ENCODE results near the gene SGCA.

SGCA gene

DNA sequence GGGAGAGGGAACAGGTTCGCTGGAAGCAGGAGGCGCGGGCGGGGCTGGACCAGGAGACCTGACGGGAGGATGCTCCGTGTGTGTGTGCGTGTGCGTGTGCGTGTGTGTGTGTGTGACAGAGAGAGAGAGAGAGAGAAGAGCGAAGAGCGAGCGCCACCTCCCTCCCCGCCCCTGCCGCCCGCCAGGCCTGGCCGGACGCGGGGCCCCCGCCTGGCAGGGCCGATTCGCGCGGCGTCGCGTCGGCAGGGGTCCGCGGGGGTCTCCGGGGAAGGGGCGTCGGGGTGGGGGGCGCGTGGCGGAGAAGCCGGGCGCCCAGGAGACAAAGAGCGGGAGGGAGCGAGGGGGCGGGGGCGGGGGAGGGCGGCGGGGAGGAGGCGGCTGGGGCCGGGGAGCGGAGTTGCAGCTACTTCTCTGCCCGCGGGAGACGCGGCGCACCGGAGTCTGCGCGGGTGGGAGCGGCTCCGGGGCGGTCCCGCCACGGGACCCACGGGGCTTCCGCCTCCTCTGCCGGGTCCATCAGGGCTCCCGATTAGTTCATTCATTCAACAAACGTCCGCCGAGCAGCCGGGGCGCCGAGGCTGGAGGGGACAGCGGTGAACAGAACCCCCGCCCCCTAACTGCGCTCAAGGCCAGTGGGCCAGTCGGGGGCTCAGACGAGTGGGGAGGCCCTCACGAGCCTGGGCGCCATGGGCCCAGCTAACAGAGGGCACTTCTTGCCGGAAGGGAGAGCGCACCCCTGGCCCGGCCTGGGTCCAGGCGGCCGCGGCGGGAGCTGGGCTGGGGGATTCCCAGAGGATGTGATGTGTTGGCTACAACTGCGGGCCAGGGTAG, 35.9 kb upstream of the SGCA start, which contains the start of gene SAMD14:
Gene SAMD14, minus strand, starts transcription at position 433 of the 831 bp plus-strand sequence. CDS start 5,201 bp downstream, outside the sequence.
- peaks cover 6 to 15% of the 10 kb centered on the region in 2 donors for H3K27me3 Mint-ChIP-seq
- peak within 1 kb of the TSS; percentile 83 to 87 for H3K4me3 Mint-ChIP-seq
- peaks cover 43 to 59% of the 10 kb centered on the region in 2 donors for H3K4me1 Mint-ChIP-seq
- H3K27ac Mint-ChIP-seq = peak within 1 kb of the TSS; percentile 87
- peaks cover 13 to 34% of the 10 kb centered on the region in 2 donors for H3K36me3 Mint-ChIP-seq
- H3K9me3 Mint-ChIP-seq = peaks cover 0 to 2% of the 10 kb centered on the region in 2 donors
- DNase-seq (peak; percentile 30), ATAC-seq (replicated peaks) (peak; percentile 61 to 66)

DNA sequence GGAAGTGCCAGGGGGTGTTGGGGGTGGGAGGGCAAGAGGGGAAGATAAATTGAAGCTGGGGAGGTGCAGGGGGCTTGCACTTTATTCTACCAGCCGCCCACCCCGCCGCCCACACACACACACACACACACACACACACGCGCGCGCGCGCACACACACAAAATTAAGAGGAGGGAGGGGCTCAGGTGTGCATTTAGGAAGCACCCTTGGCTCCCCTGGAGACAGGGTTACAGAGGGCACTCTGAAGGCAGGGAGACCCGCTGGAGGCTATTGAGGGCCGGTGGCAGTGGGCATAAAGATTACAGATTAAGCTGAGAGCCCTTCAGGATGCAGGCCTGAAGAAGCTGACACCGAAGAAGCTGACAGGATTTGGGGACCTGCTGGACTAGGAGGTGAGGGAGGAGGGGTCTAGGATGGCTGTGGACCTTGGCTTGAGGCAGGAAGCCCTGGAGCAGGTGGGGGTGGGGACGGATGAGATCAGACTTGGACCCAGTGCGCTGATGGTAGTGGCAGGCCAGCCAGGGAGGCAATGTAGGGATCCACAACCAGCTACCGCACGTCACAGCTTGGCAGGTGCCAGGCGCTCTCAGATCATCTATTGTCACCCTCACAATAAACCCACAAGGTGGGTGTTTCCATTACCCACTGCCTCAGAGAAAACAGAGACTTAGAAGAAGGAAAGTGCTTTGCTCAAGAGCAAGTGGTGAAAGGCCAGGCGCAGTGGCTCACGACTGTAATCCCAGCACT, 35.1 kb upstream of the SGCA start:
- H3K4me3 Mint-ChIP-seq = peak overlapping the region; percentile 82 to 87
- no peak for DNase-seq

DNA sequence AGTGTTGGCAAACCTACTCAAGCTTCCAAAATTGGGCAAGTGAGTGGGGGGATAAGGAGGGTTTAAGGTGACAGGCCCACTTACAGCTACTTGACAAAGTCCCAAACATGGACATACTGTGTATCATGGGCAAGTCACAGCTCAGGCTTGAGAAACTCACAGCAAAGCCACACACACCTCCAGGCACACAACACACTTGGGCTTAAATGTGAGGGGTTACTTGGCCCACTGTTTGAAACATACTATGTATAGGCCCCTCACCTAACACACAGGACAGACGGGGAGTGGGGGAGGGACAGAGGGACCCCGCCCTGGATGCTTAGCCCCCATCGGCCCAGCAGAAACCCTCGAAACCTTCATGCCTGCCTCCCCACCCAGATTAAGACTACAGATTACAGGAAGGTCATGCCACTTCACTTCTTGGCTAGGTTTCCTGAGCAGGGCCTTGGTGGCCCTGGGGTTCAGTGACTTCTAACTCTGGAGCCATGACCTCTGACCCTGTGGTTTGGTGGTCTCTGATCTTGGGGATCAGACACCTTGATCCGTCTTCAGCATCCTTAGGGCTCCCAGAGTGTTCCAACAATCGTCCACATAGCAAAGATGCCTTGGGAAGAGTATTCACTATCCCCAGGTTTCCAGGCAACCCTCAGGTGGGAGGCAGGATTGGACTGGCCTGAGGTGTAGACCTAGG, 33.6 kb upstream of the SGCA start:
- H3K27me3 Mint-ChIP-seq = peaks cover 6 to 15% of the 10 kb centered on the region in 2 donors
- peak overlapping the region; percentile 53 for H3K27ac Mint-ChIP-seq
- peaks cover 31 to 53% of the 10 kb centered on the region in 2 donors for H3K36me3 Mint-ChIP-seq
- H3K9me3 Mint-ChIP-seq = peaks cover 0 to 2% of the 10 kb centered on the region in 2 donors
- peaks cover 50 to 78% of the 10 kb centered on the region in 2 donors for H3K4me1 Mint-ChIP-seq
- peak overlapping the region; percentile 21 to 60 for H3K4me3 Mint-ChIP-seq
- no peak for ATAC-seq (replicated peaks)
- no peak for DNase-seq

More for the DNA sequence above, 35.1 kb upstream of the SGCA start:
- H3K36me3 Mint-ChIP-seq = peaks cover 17 to 38% of the 10 kb centered on the region in 2 donors
- peaks cover 6 to 15% of the 10 kb centered on the region in 2 donors for H3K27me3 Mint-ChIP-seq
- H3K4me1 Mint-ChIP-seq = peaks cover 43 to 64% of the 10 kb centered on the region in 2 donors
- H3K27ac Mint-ChIP-seq = peak overlapping the region; percentile 87
- peaks cover 0 to 2% of the 10 kb centered on the region in 2 donors for H3K9me3 Mint-ChIP-seq
- ATAC-seq (replicated peaks) = peak; percentile 17 to 18

DNA sequence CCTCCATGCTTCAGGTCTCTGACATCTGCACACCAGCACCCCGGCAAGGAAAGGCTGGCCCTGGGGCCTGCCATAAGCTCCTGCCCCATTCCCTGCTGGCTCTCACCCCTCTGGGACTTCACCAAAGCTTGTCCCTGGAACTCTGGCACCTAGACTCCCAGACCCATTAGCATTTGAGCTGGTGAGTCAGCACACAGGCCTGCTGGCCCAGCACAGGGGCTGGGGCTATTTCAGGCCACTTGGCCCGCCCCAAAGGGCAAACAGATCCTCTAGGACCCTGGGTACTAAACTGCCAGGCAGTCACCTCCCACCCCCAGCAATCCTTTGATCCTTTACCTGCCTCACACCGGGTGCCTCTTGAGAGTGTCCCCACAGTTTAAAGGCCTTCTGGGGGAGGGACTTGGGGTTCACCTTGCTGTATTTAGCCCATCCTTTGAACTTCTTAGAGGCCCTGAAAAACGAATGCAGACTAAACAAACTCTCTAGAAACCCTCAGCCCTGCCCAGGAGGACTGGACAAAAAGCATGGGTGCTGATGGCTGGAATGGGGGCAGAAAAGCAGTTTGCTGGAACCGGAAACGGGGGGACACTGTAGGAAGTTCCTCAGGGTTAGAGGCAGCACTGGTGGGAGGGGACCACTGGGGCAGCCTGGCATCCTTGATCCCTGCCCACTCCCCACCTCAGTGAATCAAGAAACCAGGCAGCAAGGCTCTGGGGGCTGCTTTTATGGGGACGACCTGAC, 32.6 kb upstream of the SGCA start:
- H3K36me3 Mint-ChIP-seq = peaks cover 39 to 63% of the 10 kb centered on the region in 2 donors

DNA sequence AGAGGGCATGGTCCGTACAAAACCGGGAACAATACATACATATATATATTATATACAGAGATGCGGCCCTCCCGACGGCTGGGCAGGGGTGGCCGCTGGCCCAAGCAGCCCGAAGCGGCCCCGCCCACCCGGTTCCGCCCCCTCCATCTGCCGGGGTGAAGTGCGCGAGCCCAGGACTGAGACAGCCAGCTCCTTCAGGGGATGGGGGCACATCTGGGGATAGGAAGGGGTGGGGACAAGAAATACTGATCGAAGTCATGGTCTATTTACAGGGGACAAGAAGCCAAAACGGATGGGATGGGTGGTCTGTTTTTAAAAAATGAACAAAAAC, 32.1 kb upstream of the SGCA start:
- Mint-ChIP-seq H3K36me3 (peaks cover 42 to 68% of the 10 kb centered on the region in 2 donors), H3K27ac (peak overlapping the region; percentile 56), H3K27me3 (peaks cover 2 to 4% of the 10 kb centered on the region in 2 donors)

More for the DNA sequence above, 32.6 kb upstream of the SGCA start:
- Mint-ChIP-seq H3K4me3 (no peak overlapping the region), H3K27ac (peak overlapping the region; percentile 53), H3K9me3 (peaks cover 0 to 2% of the 10 kb centered on the region in 2 donors), H3K27me3 (peaks cover 6 to 9% of the 10 kb centered on the region in 2 donors), H3K4me1 (peaks cover 50 to 79% of the 10 kb centered on the region in 2 donors)
- DNase-seq = no peak
- no peak for ATAC-seq (replicated peaks)

DNA sequence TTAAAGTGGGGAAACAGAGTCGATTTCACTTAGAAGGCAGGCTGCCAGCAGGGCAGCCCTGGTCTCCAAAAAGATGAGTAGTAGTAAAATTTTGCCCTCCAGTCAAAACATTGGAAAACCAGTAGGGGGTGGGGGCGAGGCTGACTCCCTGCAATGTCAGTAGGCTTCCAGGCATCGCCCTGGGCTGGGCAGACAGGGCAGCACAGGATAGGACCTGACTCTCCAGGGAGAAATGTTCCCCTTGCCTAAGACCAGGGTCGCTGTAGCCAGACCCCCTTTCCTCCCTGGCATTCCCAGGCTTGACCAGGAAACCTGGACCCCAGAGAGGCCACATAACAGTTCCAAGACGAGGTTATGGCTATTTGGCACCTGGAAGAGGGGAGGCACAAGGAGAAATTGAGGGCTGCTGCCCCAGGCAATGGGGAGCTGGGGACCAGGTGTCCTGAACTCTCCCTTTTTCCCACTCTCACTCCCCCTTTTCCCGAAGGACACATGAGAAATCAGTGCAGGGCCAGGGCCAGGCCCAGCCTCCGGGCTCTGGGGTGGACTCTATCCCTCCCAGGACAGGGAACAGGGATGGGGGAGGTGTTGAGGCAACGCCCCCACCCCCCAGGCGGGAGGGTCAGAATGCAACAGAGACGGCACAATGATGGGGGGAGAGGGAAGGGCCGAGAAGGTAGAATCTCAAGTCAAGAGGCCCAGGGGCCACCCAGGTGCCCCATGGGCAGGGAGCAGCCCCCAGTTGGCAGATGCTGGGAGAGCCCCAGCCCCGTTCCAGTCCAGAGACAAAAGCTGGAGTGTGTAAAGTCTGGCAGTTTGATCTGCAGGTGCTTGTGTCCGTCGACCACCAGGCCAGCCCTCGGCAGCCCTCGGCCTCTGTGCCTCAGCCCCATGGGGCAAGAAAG, 31.3 kb upstream of the SGCA start:
- DNase-seq (no peak), ATAC-seq (replicated peaks) (no peak)
- no peak overlapping the region for H3K4me3 Mint-ChIP-seq
- H3K4me1 Mint-ChIP-seq = peaks cover 46 to 69% of the 10 kb centered on the region in 2 donors
- H3K36me3 Mint-ChIP-seq = peaks cover 47 to 75% of the 10 kb centered on the region in 2 donors
- no peaks in the 10 kb centered on the region for H3K9me3 Mint-ChIP-seq
- H3K27me3 Mint-ChIP-seq = no peaks in the 10 kb centered on the region
- H3K27ac Mint-ChIP-seq = peak overlapping the region; percentile 56

More for the DNA sequence above, 32.1 kb upstream of the SGCA start:
- no peak for DNase-seq
- ATAC-seq (replicated peaks) = no peak
- Mint-ChIP-seq H3K4me3 (no peak overlapping the region), H3K9me3 (no peaks in the 10 kb centered on the region), H3K4me1 (peaks cover 45 to 73% of the 10 kb centered on the region in 2 donors)

DNA sequence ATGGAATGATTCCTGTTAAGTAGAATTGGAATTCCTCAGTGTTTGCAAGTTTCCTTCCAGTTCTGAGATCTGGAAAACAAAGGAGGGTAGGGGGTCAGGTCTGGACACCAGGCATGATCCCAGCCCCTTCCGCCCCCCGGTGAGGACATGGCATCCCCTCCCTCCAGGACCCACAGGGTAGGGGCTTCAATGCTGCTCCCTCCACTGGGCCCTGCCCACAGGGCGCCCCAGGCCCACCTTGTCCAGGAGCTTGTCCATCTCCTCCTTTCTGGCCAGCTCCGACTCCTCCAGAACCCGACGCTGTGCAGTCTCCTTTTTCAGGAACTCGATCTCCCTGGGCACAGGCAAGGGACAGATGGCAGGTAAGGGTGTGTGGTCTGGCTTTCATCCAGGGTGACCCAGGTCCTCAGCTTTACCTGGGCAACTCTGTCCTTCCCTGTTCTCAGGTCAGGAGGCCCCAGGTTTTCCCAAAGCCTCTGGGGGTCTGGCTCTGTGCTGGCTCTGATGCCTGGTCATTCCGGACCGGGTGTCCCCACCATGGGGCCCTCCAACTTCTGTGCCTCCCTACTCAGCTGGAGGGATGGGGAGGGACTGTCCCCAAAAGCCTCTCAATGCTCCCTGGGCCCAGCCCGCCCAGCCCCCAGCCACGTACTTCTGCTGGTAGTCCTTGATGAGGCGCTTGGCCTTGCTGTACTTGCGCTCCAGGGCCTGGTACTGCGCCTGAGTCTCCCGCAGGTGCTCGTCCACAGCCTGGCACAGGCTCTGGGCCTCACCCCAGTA, 30.3 kb upstream of the SGCA start:
- Mint-ChIP-seq H3K27me3 (no peaks in the 10 kb centered on the region), H3K4me3 (no peak overlapping the region), H3K36me3 (peaks cover 57 to 85% of the 10 kb centered on the region in 2 donors), H3K27ac (peak overlapping the region; percentile 62), H3K9me3 (no peaks in the 10 kb centered on the region), H3K4me1 (peaks cover 51 to 75% of the 10 kb centered on the region in 2 donors)
- DNase-seq = no peak
- ATAC-seq (replicated peaks) = no peak

DNA sequence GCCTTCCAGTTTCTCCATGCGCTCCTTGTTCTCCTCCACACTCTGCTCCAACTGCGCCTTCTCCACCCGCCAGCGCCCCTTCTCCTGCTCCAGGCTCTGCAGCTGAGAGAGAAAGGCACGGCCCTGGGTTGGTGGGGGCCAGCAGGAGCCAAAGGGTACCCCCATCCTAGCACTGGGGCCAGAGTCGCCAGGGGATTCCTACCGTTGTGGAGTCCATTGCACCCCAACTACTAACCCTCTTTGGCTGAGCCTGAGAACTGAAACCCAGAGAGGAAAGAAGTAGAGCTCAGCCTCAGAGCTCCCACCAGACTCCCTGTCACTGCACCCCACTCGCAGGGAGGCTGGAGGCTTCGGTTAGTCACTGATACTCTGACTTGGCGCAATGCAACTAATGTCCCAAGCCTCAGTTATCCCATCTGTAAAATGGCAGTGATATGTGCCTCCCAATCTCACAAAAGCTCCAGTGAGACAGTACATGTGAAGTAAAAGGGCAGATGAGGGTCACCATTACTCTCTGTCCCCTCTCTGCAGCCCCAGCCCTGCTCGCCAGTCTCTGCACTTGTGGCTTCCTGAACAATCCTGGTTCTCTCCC, 29.6 kb upstream of the SGCA start:
- Mint-ChIP-seq H3K27ac (peak overlapping the region; percentile 76), H3K36me3 (peaks cover 61 to 85% of the 10 kb centered on the region in 2 donors)
- ATAC-seq (replicated peaks) = no peak

DNA sequence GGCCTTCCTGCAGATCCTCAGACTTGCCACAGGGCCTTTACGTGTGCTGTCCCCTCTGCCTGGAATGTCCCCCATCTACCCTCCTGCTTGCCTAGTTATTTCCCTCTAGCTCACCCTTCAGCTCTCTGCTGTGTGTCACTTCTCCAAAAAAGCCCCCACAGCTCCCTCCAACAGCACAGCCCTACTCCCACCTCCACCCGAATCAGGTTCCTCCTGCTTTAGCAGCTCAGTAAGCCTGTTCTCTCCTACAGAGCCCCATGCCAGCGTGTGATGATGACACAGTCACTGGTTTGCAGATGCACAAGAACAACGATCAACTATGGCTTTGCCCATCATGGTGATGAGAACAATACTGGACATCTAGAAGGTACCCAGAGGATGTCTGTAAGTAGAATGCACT, 28.8 kb upstream of the SGCA start:
- Mint-ChIP-seq H3K36me3 (peaks cover 69 to 85% of the 10 kb centered on the region in 2 donors), H3K27me3 (no peaks in the 10 kb centered on the region), H3K4me3 (no peak overlapping the region), H3K27ac (peak overlapping the region; percentile 76), H3K4me1 (peaks cover 49 to 75% of the 10 kb centered on the region in 2 donors), H3K9me3 (no peaks in the 10 kb centered on the region)
- no peak for ATAC-seq (replicated peaks)
- DNase-seq = no peak

More for the DNA sequence above, 29.6 kb upstream of the SGCA start:
- Mint-ChIP-seq H3K9me3 (no peaks in the 10 kb centered on the region), H3K27me3 (no peaks in the 10 kb centered on the region), H3K4me3 (no peak overlapping the region), H3K4me1 (peaks cover 49 to 75% of the 10 kb centered on the region in 2 donors)
- DNase-seq = no peak

DNA sequence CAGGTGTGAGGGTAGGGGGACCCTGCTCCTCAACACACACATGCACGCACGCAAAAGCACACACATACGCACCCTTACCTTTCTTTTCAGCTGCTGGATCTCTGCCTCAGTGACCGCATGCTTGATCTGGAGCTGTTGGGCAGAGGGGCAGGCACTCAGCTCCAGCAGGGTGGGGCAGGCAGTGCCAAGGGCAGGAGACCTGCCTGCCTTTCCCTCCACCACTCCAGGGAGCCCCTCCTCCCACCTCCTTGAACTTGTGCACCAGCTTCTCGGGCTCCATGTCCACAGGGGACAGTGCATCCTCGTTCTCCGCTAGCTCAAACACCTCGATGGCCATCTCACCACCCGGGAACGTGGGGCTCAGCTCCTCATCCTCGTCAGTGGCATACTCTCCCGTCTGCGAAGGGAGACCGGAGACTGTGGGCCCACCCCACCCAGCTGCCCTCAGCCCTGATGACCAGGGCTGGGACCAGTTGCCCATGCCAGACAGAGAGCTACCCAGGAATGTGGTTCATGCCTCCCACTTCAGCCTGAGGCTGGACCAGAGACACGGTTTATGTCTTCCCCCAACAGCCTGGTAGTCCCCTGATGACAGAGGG, 26.5 kb upstream of the SGCA start:
- H3K27ac Mint-ChIP-seq = peak overlapping the region; percentile 76
- no peaks in the 10 kb centered on the region for H3K9me3 Mint-ChIP-seq
- no peak overlapping the region for H3K4me3 Mint-ChIP-seq
- DNase-seq (no peak), ATAC-seq (replicated peaks) (no peak)
- peaks cover 77 to 89% of the 10 kb centered on the region in 2 donors for H3K36me3 Mint-ChIP-seq
- H3K27me3 Mint-ChIP-seq = no peaks in the 10 kb centered on the region
- H3K4me1 Mint-ChIP-seq = peaks cover 58 to 79% of the 10 kb centered on the region in 2 donors

DNA sequence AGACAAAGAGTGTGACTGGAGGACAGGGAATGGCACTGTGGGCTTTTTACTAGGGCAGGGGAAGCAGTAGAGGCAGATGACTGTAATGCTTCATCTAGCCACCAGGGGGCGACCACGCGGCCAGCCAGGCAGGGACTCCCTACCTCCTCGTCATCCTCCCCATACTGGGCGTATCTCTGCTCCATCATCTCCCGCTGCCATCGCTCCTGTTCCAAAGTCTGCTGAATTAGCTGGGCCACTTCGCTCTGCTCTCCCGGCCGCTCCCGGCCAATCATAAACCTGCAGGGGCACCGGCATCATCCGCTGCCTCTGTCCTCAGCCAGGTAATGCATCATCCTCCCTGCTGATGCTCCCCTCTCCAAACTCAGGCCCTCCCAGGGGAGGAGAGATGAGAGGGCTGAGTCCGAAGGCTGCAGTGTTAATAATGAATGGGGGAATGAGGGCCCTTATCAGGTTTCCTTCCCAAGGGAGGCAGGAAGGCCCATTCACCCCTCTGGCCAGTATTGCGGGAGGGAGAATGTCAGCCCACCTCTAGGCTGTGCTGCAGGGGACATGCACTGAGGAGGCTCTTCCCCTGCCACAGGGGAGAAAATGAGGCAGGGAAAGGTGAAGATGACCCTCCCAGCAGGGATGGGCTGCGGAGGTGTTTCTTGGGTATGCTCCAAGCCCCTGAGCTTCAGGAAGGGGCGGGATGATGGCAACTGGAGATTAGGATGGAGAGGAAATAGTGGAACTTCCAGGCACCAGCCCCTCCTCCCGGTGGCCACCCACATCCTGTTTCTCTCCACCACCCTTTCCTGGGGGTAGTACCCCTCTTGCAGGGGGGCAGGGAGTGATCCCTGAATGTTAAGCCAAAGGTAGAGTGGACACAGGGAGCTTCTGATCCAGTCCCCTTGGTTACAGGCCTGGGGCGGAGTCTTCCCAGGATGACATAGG, 25.6 kb upstream of the SGCA start:
- Mint-ChIP-seq H3K36me3 (peaks cover 85 to 98% of the 10 kb centered on the region in 2 donors), H3K27me3 (no peaks in the 10 kb centered on the region), H3K9me3 (no peaks in the 10 kb centered on the region), H3K4me3 (peak overlapping the region; percentile 12 to 50), H3K27ac (peak overlapping the region; percentile 76), H3K4me1 (peaks cover 67 to 88% of the 10 kb centered on the region in 2 donors)
- DNase-seq = peak; percentile 62
- peak; percentile 87 for ATAC-seq (replicated peaks)
